Measurements from ENCODE around the gene TMEM106C.

The TMEM106C gene

DNA sequence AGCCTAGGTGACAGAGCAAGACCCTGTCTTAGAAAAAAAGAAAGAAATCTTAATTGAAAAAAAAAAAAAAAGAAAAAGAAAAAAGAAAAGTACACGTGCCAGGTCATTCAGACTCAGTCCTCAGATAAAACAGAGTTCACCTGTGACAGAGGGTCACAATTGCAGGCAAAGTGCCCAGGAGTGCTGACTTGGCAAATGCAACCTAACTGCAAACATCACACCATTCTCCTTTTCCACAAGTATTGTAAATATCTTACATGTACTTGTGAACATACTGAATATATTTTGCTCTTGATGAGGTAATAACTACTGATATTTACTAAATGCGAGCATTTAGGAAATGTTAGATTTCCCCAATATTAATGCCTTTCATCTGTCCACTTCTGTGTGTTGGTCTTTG lies 49.9 kb downstream of the TMEM106C start:
- no peak overlapping the region for H3K4me2 ChIP-seq (ENCODE audit: low read length)
- H4K91ac ChIP-seq (ENCODE audit: low read depth, low read length), result no peak overlapping the region
- peaks cover 31% of the 10 kb centered on the region for H3K27me3 ChIP-seq (ENCODE audit: insufficient read depth, low read length)
- no peak for DNase-seq
- H3K27ac ChIP-seq (ENCODE audit: low read depth, low read length), result no peak overlapping the region
- H3K9me3 ChIP-seq (ENCODE audit: insufficient read depth, low read depth, low read length), result peaks cover 3% of the 10 kb centered on the region
- H2BK120ac ChIP-seq (ENCODE audit: insufficient read depth, low read length, poor library complexity), result no peak overlapping the region
- H3K4me1 ChIP-seq (ENCODE audit: control insufficient read depth in 1 of 2, insufficient read depth in 2 of 2, low read length in 2 of 2), result no peaks in the 10 kb centered on the region
- H3K79me2 ChIP-seq (ENCODE audit: control insufficient read depth, insufficient read depth, low read length, poor library complexity), result no peaks in the 10 kb centered on the region
- no peak overlapping the region for H2AK5ac ChIP-seq (ENCODE audit: low read length)
- no peak overlapping the region for H3K4me3 ChIP-seq (ENCODE audit: low read depth, low read length)
- no peak overlapping the region for H2BK12ac ChIP-seq (ENCODE audit: low read length)
- H3K36me3 ChIP-seq (ENCODE audit: control insufficient read depth in 1 of 2, insufficient read depth in 2 of 2, low read length in 2 of 2), result no peaks in the 10 kb centered on the region
- no peak overlapping the region for H4K8ac ChIP-seq (ENCODE audit: low read depth, low read length)
- no CpG with 5 or more reads among the region's 2 CpGs for WGBS (ENCODE audit: extremely low coverage, insufficient coverage, insufficient read length)
- H3K9ac ChIP-seq (ENCODE audit: low read length), result no peak overlapping the region
- H3K23ac ChIP-seq (ENCODE audit: low read length), result no peak overlapping the region
- H3K4ac ChIP-seq (ENCODE audit: low read depth, low read length), result no peak overlapping the region
- no peak overlapping the region for H2BK5ac ChIP-seq (ENCODE audit: low read depth, low read length, poor library complexity)
- H3K79me1 ChIP-seq (ENCODE audit: low read length), result no peaks in the 10 kb centered on the region
- no peak overlapping the region for H3K18ac ChIP-seq (ENCODE audit: low read length)
- no peak overlapping the region for H4K12ac ChIP-seq (ENCODE audit: low read depth, low read length)
- no peak overlapping the region for H3K14ac ChIP-seq (ENCODE audit: low read length)
- no peak overlapping the region for H2AFZ ChIP-seq (ENCODE audit: insufficient read depth, low read length, poor library complexity)

DNA sequence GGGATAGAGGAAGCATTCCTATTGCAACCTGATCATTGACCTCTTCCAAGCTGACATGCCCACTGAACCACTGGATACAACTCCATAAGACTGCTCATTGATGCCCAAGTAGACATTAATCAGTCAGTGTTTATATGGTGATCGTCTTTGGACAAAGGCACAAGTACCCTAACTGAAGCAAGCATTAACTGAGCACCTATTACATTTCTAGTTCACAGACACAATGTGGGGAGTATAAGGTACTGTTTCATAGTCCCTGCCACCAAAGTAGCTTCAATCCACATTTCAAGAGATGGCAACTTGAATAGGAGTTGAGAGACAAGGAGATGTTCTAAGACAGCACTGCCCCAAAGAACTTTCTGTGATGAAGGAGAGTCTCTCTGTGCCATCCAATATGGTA lies 51.7 kb downstream of the TMEM106C start:
- Histone ChIP-seq H4K12ac (ENCODE audit: low read depth, low read length) (no peak overlapping the region), H3K36me3 (ENCODE audit: control insufficient read depth in 1 of 2, insufficient read depth in 2 of 2, low read length in 2 of 2) (no peaks in the 10 kb centered on the region), H2BK5ac (ENCODE audit: low read depth, low read length, poor library complexity) (no peak overlapping the region), H2AK5ac (ENCODE audit: low read length) (no peak overlapping the region), H2BK120ac (ENCODE audit: insufficient read depth, low read length, poor library complexity) (no peak overlapping the region), H3K4me3 (ENCODE audit: low read depth, low read length) (no peak overlapping the region), H2AFZ (ENCODE audit: insufficient read depth, low read length, poor library complexity) (no peak overlapping the region), H3K27ac (ENCODE audit: low read depth, low read length) (no peak overlapping the region), H2BK12ac (ENCODE audit: low read length) (no peak overlapping the region), H3K4ac (ENCODE audit: low read depth, low read length) (no peak overlapping the region), H3K9me3 (ENCODE audit: insufficient read depth, low read depth, low read length) (peaks cover 2% of the 10 kb centered on the region), H3K9ac (ENCODE audit: low read length) (no peak overlapping the region), H3K18ac (ENCODE audit: low read length) (no peak overlapping the region), H3K23ac (ENCODE audit: low read length) (no peak overlapping the region), H3K79me1 (ENCODE audit: low read length) (no peaks in the 10 kb centered on the region), H4K8ac (ENCODE audit: low read depth, low read length) (no peak overlapping the region), H4K91ac (ENCODE audit: low read depth, low read length) (no peak overlapping the region), H3K4me1 (ENCODE audit: control insufficient read depth in 1 of 2, insufficient read depth in 2 of 2, low read length in 2 of 2) (no peaks in the 10 kb centered on the region), H3K27me3 (ENCODE audit: insufficient read depth, low read length) (peaks cover 21% of the 10 kb centered on the region), H3K4me2 (ENCODE audit: low read length) (no peak overlapping the region), H3K79me2 (ENCODE audit: control insufficient read depth, insufficient read depth, low read length, poor library complexity) (no peaks in the 10 kb centered on the region), H3K14ac (ENCODE audit: low read length) (no peak overlapping the region)
- DNase-seq, result no peak
- WGBS (ENCODE audit: extremely low coverage, insufficient coverage, insufficient read length), result no CpG with 5 or more reads among the region's 1 CpG

GRCh38 chr12:48015954-48016353 lies 52.6 kb downstream of the TMEM106C start:
- Histone ChIP-seq H2BK120ac (ENCODE audit: insufficient read depth, low read length, poor library complexity) (no peak overlapping the region), H3K79me1 (ENCODE audit: low read length) (no peaks in the 10 kb centered on the region), H2BK5ac (ENCODE audit: low read depth, low read length, poor library complexity) (no peak overlapping the region), H3K79me2 (ENCODE audit: control insufficient read depth, insufficient read depth, low read length, poor library complexity) (no peaks in the 10 kb centered on the region), H4K8ac (ENCODE audit: low read depth, low read length) (no peak overlapping the region), H3K4me1 (ENCODE audit: control insufficient read depth in 1 of 2, insufficient read depth in 2 of 2, low read length in 2 of 2) (peaks cover under 1% of the 10 kb centered on the region in 2 experiments), H3K4ac (ENCODE audit: low read depth, low read length) (no peak overlapping the region), H3K14ac (ENCODE audit: low read length) (no peak overlapping the region), H2AK5ac (ENCODE audit: low read length) (no peak overlapping the region), H3K27ac (ENCODE audit: low read depth, low read length) (no peak overlapping the region), H3K36me3 (ENCODE audit: control insufficient read depth in 1 of 2, insufficient read depth in 2 of 2, low read length in 2 of 2) (no peaks in the 10 kb centered on the region), H3K27me3 (ENCODE audit: insufficient read depth, low read length) (peaks cover 14% of the 10 kb centered on the region), H3K18ac (ENCODE audit: low read length) (no peak overlapping the region), H3K9ac (ENCODE audit: low read length) (no peak overlapping the region), H3K4me2 (ENCODE audit: low read length) (no peak overlapping the region), H3K9me3 (ENCODE audit: insufficient read depth, low read depth, low read length) (peaks cover 2% of the 10 kb centered on the region), H4K12ac (ENCODE audit: low read depth, low read length) (no peak overlapping the region), H3K4me3 (ENCODE audit: low read depth, low read length) (no peak overlapping the region), H3K23ac (ENCODE audit: low read length) (no peak overlapping the region), H4K91ac (ENCODE audit: low read depth, low read length) (no peak overlapping the region), H2AFZ (ENCODE audit: insufficient read depth, low read length, poor library complexity) (no peak overlapping the region), H2BK12ac (ENCODE audit: low read length) (no peak overlapping the region)
- no CpG with 5 or more reads among the region's 7 CpGs for WGBS (ENCODE audit: extremely low coverage, insufficient coverage, insufficient read length)
- DNase-seq, result no peak

- Histone ChIP-seq H3K9me3 (ENCODE audit: insufficient read depth, low read depth, low read length) (peaks cover 2% of the 10 kb centered on the region), H3K14ac (ENCODE audit: low read length) (no peak overlapping the region), H2BK12ac (ENCODE audit: low read length) (no peak overlapping the region), H3K79me1 (ENCODE audit: low read length) (peaks cover 2% of the 10 kb centered on the region), H3K18ac (ENCODE audit: low read length) (no peak overlapping the region), H3K4me2 (ENCODE audit: low read length) (no peak overlapping the region), H3K9ac (ENCODE audit: low read length) (no peak overlapping the region), H2BK120ac (ENCODE audit: insufficient read depth, low read length, poor library complexity) (no peak overlapping the region), H3K27ac (ENCODE audit: low read depth, low read length) (no peak overlapping the region), H3K23ac (ENCODE audit: low read length) (no peak overlapping the region), H4K91ac (ENCODE audit: low read depth, low read length) (no peak overlapping the region), H2BK5ac (ENCODE audit: low read depth, low read length, poor library complexity) (no peak overlapping the region), H4K12ac (ENCODE audit: low read depth, low read length) (no peak overlapping the region), H4K8ac (ENCODE audit: low read depth, low read length) (no peak overlapping the region), H2AK5ac (ENCODE audit: low read length) (no peak overlapping the region), H2AFZ (ENCODE audit: insufficient read depth, low read length, poor library complexity) (no peak overlapping the region), H3K4me1 (ENCODE audit: control insufficient read depth in 1 of 2, insufficient read depth in 2 of 2, low read length in 2 of 2) (peaks cover 5% of the 10 kb centered on the region in 2 experiments), H3K36me3 (ENCODE audit: control insufficient read depth in 1 of 2, insufficient read depth in 2 of 2, low read length in 2 of 2) (no peaks in the 10 kb centered on the region), H3K4ac (ENCODE audit: low read depth, low read length) (no peak overlapping the region), H3K27me3 (ENCODE audit: insufficient read depth, low read length) (peaks cover 14% of the 10 kb centered on the region), H3K79me2 (ENCODE audit: control insufficient read depth, insufficient read depth, low read length, poor library complexity) (no peaks in the 10 kb centered on the region), H3K4me3 (ENCODE audit: low read depth, low read length) (no peak overlapping the region)
- DNase-seq, result no peak
- no CpG with 5 or more reads among the region's 8 CpGs for WGBS (ENCODE audit: extremely low coverage, insufficient coverage, insufficient read length)
Observed at GRCh38 chr12:48016373-48017020, 53.1 kb downstream of the TMEM106C start.
